ENCODE results near the gene ABCC12. TPM values are rescaled to one million over a fixed set of nuclear protein-coding genes. Genes with fewer than 3 reads are reported as not detected.
"Not testable (repeated sequence)": the region's sequence is repeated elsewhere in the genome, so short reads cannot be mapped to it uniquely, and the experiment has no call there.

ABCC12 gene
- total and polyA plus RNA-seq, 10 of the 15 experiments (the other 5 are each of a cell fraction or from before 2014, with no cell fraction given): 0.02 to 0.03 (median 0.03) TPM; not detected in 6

- in situ Hi-C loops (cut with MboI): loop anchor here (5.0 to 10.0 kb wide), 2 partner anchors 1216 to 1313 kb away; no protein-coding TSS in a partner anchor
- Histone ChIP-seq H3K4me3 (no peak overlapping the region), H3K9ac (ENCODE audit: control insufficient read depth, insufficient read depth, low read length) (no peak overlapping the region), H3K9me3 (replicated peaks; ENCODE audit: control insufficient read depth, insufficient read depth, low read length) (no peaks in the 10 kb centered on the region), H3K79me2 (ENCODE audit: control insufficient read depth, insufficient read depth, low read length) (no peaks in the 10 kb centered on the region), H3K4me2 (ENCODE audit: control insufficient read depth, insufficient read depth) (no peak overlapping the region), H3K36me3 (ENCODE audit: control insufficient read depth in 2 of 2, insufficient read depth in 2 of 2, low read length in 1 of 2) (no peaks in the 10 kb centered on the region), H4K20me1 (ENCODE audit: control insufficient read depth, insufficient read depth) (no peaks in the 10 kb centered on the region), H3K27ac (ENCODE audit: control insufficient read depth, insufficient read depth) (no peak overlapping the region), H2AFZ (ENCODE audit: control insufficient read depth, low read depth, low read length) (no peak overlapping the region), H3K27me3 (replicated peaks in 1 of 2; ENCODE audit: control insufficient read depth in 2 of 2, insufficient read depth in 2 of 2, low read length in 1 of 2) (no peaks in the 10 kb centered on the region), H3K4me1 (ENCODE audit: control insufficient read depth, insufficient read depth, low read length) (peaks cover 8% of the 10 kb centered on the region; the same call in 1 of the 2 replicates)
- RAD21 ChIA-PET (ENCODE audit: unreplicated experiment): no interaction called here
- TF ChIP-seq BMI1 (IDR thresholded peaks at IDR 0.05; ENCODE audit: borderline replicate concordance) (no peak), ZNF622 (IDR thresholded peaks at IDR 0.05) (no peak), CBX5 (IDR thresholded peaks at IDR 0.05; ENCODE audit: low read depth) (no peak)
- ATAC-seq: no peak
- DNase-seq (ENCODE audit: low read depth, low spot score): no peak
- POLR2A ChIA-PET: no interaction called here
- CTCF ChIA-PET: interaction anchor here (2.4 to 3.8 kb wide), 3 partner anchors 12 to 455 kb away, joined by 7 to 16 read pairs (median 9); partner anchors contain the start of gene ABCC12
- FAIRE-seq: no peak
- WGBS (ENCODE audit: insufficient coverage, insufficient replicate concordance, low lambda C conversion rate, missing lambda C conversion rate): 7% methylated on average over 1 of the region's 1 CpG
- no TSS peak for BruUV-seq (replicated peaks)
- intact Hi-C loops (cut with micrococcal nuclease; ENCODE audit: unreplicated experiment): loop anchor here (5.0 to 10.0 kb wide), 2 partner anchors 1316 to 1333 kb away; partner anchors contain the start of gene C16orf87
- SMC1A ChIA-PET (ENCODE audit: uncharacterized antibody, unreplicated experiment): interaction anchor here (1.0 to 1.6 kb wide), 2 partner anchors 9 to 22 kb away, joined by 3 to 4 read pairs; no protein-coding TSS in a partner anchor
Measured at GRCh38 chr16:48168075-48168474, 12.3 kb upstream of the ABCC12 start.

DNA sequence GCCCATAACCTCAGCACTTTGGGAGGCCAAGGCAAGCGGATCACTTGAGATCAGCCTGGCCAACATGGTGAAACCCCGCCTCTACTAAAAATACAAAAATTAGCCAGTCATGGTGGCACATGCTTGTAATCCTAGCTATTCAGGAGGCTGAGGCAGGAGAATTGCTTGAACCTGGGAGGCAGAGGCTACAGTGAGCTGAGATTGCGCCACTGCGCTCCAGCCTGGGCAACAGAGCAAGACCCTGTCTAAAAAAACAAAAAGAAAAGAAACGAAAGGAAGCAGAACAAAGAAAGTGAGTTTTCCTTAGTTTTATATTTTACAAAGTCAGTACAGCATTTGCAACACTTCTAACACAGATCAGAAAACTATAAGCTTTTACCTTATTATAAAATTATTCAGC lies 10.8 kb upstream of the ABCC12 start:
- H3K79me2 ChIP-seq (ENCODE audit: control insufficient read depth, insufficient read depth, low read length); DNase-seq (ENCODE audit: low read depth, low spot score); ATAC-seq; H3K9ac ChIP-seq (ENCODE audit: control insufficient read depth, insufficient read depth, low read length); H3K27ac ChIP-seq (ENCODE audit: control insufficient read depth, insufficient read depth); H2AFZ ChIP-seq (ENCODE audit: control insufficient read depth, low read depth, low read length); H3K4me3 ChIP-seq; H3K36me3 ChIP-seq (ENCODE audit: control insufficient read depth in 2 of 2, insufficient read depth in 2 of 2, low read length in 1 of 2); H4K20me1 ChIP-seq (ENCODE audit: control insufficient read depth, insufficient read depth); POLR2A ChIA-PET; FAIRE-seq; H3K4me2 ChIP-seq (ENCODE audit: control insufficient read depth, insufficient read depth); H3K27me3 ChIP-seq (replicated peaks in 1 of 2; ENCODE audit: control insufficient read depth in 2 of 2, insufficient read depth in 2 of 2, low read length in 1 of 2); H3K9me3 ChIP-seq (replicated peaks; ENCODE audit: control insufficient read depth, insufficient read depth, low read length); BruUV-seq (replicated peaks); H3K4me1 ChIP-seq (ENCODE audit: control insufficient read depth, insufficient read depth, low read length): not testable (repeated sequence)
- 64% methylated on average over 5 of the region's 5 CpGs for WGBS (ENCODE audit: insufficient coverage, insufficient replicate concordance, low lambda C conversion rate, missing lambda C conversion rate)
- ChIA-PET CTCF (interaction anchor here (0.6 to 3.8 kb wide), 18 partner anchors 9 to 1611 kb away, joined by 3 to 28 read pairs (median 5); partner anchors contain the start of genes ABCC12 and NETO2), RAD21 (ENCODE audit: unreplicated experiment) (interaction anchor here (0.8 to 2.9 kb wide), 7 partner anchors 457 to 1218 kb away, joined by 3 to 10 read pairs (median 4); partner anchors contain the start of gene NETO2), SMC1A (ENCODE audit: uncharacterized antibody, unreplicated experiment) (interaction anchor here (0.7 to 1.2 kb wide), 4 partner anchors 16 to 1218 kb away, joined by 3 to 4 read pairs (median 3); no protein-coding TSS in a partner anchor)
- in situ Hi-C loops (cut with MboI): loop anchor here (5.0 to 10.0 kb wide), 2 partner anchors 1214 to 1312 kb away; no protein-coding TSS in a partner anchor
- intact Hi-C loops (cut with micrococcal nuclease; ENCODE audit: unreplicated experiment): loop anchor here (5.0 to 10.0 kb wide), 2 partner anchors 1314 to 1332 kb away; partner anchors contain the start of gene C16orf87

Data from GM12878 (cell line).